Measurements from ENCODE around the gene SLC6A3.

SLC6A3 gene

DNA sequence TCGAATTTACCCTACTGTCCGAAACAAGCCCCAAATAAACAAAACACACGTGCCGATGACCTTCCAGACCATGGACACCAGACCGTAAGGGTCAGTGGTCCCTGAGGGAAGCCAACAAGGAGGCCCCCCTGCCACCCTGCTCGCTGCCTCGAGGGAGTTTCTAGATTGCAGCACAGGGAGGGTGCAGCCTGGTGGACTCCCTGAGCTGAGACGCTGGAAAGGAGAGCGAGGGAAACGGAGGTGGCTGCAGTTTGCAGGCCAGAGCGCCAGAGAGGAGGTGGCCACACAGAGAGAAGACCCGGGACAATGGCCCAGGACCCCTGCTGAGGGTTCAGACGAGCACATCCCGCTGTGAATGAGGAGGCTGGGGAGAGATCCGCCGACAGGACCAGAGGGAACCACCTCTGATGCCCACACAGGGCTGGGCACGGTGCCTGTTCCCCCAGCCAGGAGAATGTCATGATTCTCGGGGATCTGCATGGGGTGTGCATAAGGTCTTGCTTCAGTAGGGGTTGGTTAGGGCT is 48.9 kb downstream of the SLC6A3 start:
- Histone ChIP-seq H3K36me3 (ENCODE audit: control insufficient read depth, insufficient read depth, low read length) (no peaks in the 10 kb centered on the region), H3K9me3 (ENCODE audit: control insufficient read depth, low read length) (no peaks in the 10 kb centered on the region), H3K27ac (ENCODE audit: insufficient read depth, low read length, poor library complexity, severe bottlenecking) (no peak overlapping the region), H3K27me3 (replicated peaks; ENCODE audit: control insufficient read depth, insufficient read depth, low read length, poor library complexity, severe bottlenecking) (no peaks in the 10 kb centered on the region), H3K4me1 (ENCODE audit: control insufficient read depth, insufficient read depth, low read length, poor library complexity, severe bottlenecking) (no peaks in the 10 kb centered on the region), H3K4me3 (ENCODE audit: insufficient read depth, low read depth, low read length, poor library complexity, severe bottlenecking) (no peak overlapping the region)
- no peak for DNase-seq

- no peak for DNase-seq
- Histone ChIP-seq H3K27ac (ENCODE audit: insufficient read depth, low read length, poor library complexity, severe bottlenecking) (no peak overlapping the region), H3K9me3 (ENCODE audit: control insufficient read depth, low read length) (no peaks in the 10 kb centered on the region), H3K27me3 (replicated peaks; ENCODE audit: control insufficient read depth, insufficient read depth, low read length, poor library complexity, severe bottlenecking) (no peaks in the 10 kb centered on the region), H3K4me3 (ENCODE audit: insufficient read depth, low read depth, low read length, poor library complexity, severe bottlenecking) (no peak overlapping the region), H3K4me1 (ENCODE audit: control insufficient read depth, insufficient read depth, low read length, poor library complexity, severe bottlenecking) (no peaks in the 10 kb centered on the region), H3K36me3 (ENCODE audit: control insufficient read depth, insufficient read depth, low read length) (no peaks in the 10 kb centered on the region)
These were observed 50.1 kb downstream of the SLC6A3 start for GRCh38 chr5:1394881-1395860.

GRCh38 chr5:1393571-1394501 is 51.4 kb downstream of the SLC6A3 start:
- Histone ChIP-seq H3K36me3 (ENCODE audit: control insufficient read depth, insufficient read depth, low read length) (no peaks in the 10 kb centered on the region), H3K27me3 (replicated peaks; ENCODE audit: control insufficient read depth, insufficient read depth, low read length, poor library complexity, severe bottlenecking) (no peaks in the 10 kb centered on the region), H3K9me3 (ENCODE audit: control insufficient read depth, low read length) (no peaks in the 10 kb centered on the region), H3K4me3 (ENCODE audit: insufficient read depth, low read depth, low read length, poor library complexity, severe bottlenecking) (no peak overlapping the region), H3K4me1 (ENCODE audit: control insufficient read depth, insufficient read depth, low read length, poor library complexity, severe bottlenecking) (no peaks in the 10 kb centered on the region), H3K27ac (ENCODE audit: insufficient read depth, low read length, poor library complexity, severe bottlenecking) (no peak overlapping the region)
- no peak for DNase-seq

DNA sequence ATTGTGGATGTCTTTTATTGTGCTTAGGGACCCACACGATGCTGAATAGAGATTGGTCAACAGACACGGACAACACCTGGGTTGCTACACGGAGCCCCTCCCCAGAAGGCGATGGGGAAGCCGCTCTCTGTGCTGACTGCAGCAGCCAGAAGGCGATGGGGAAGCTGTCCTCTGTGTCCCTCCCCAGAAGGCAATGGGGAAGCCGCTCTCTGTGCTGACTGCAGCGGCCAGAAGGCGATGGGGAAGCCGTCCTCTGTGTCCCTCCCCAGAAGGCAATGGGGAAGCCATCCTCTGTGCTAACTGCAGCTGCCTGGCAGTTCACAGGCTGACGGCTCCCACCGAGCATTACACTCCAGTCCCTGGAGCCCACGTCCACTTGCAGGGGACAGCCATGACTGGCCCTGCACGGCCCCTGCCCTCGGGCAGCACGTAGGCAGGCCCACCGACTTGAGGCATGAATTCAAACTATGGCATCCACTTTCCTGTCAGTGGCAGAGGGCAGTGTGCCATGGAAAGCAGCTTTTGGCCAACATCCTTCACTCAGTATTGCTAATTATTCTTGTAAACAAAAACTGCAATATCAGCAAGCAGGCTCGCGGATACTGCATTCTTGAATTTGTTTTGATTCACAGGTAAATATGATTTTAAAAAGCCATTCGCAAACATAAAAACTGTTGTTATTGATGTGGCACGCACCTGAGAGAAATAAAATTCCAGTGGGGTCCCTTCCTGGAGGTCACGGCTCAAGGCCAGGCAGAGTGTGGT is 52.3 kb downstream of the SLC6A3 start:
- no peaks in the 10 kb centered on the region for H3K36me3 ChIP-seq (ENCODE audit: control insufficient read depth, insufficient read depth, low read length)
- no peak overlapping the region for H3K4me3 ChIP-seq (ENCODE audit: insufficient read depth, low read depth, low read length, poor library complexity, severe bottlenecking)
- no peaks in the 10 kb centered on the region for H3K4me1 ChIP-seq (ENCODE audit: control insufficient read depth, insufficient read depth, low read length, poor library complexity, severe bottlenecking)
- no peaks in the 10 kb centered on the region for H3K27me3 ChIP-seq (replicated peaks; ENCODE audit: control insufficient read depth, insufficient read depth, low read length, poor library complexity, severe bottlenecking)
- DNase-seq: no peak
- no peaks in the 10 kb centered on the region for H3K9me3 ChIP-seq (ENCODE audit: control insufficient read depth, low read length)
- no peak overlapping the region for H3K27ac ChIP-seq (ENCODE audit: insufficient read depth, low read length, poor library complexity, severe bottlenecking)

GRCh38 chr5:1392261-1392660 is 53.0 kb downstream of the SLC6A3 start:
- Histone ChIP-seq H3K4me3 (ENCODE audit: insufficient read depth, low read depth, low read length, poor library complexity, severe bottlenecking) (no peak overlapping the region), H3K9me3 (ENCODE audit: control insufficient read depth, low read length) (no peaks in the 10 kb centered on the region), H3K27ac (ENCODE audit: insufficient read depth, low read length, poor library complexity, severe bottlenecking) (no peak overlapping the region), H3K36me3 (ENCODE audit: control insufficient read depth, insufficient read depth, low read length) (no peaks in the 10 kb centered on the region), H3K4me1 (ENCODE audit: control insufficient read depth, insufficient read depth, low read length, poor library complexity, severe bottlenecking) (no peaks in the 10 kb centered on the region), H3K27me3 (replicated peaks; ENCODE audit: control insufficient read depth, insufficient read depth, low read length, poor library complexity, severe bottlenecking) (no peaks in the 10 kb centered on the region)
- DNase-seq: no peak

DNA sequence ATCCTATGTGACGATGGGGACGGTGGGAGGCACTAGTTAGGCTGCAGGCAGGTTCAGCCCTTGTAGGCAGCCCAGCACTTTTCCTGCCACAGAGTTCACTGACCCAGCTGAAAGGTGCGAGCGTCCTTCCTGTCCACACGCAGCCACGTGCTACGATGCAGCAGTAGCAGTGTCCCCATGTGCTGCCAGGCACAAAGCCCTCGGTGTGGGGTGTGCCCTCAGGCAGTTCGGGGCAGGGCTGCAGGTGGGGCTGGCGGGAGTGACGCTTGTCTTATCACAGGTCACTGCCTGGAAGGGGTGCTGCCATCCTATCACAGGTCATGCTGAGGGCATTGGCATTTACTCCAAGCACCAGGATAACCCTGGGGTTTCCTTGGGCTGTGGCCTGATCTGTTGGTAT is 53.5 kb downstream of the SLC6A3 start:
- Histone ChIP-seq H3K9me3 (ENCODE audit: control insufficient read depth, low read length) (no peaks in the 10 kb centered on the region), H3K36me3 (ENCODE audit: control insufficient read depth, insufficient read depth, low read length) (no peaks in the 10 kb centered on the region), H3K4me1 (ENCODE audit: control insufficient read depth, insufficient read depth, low read length, poor library complexity, severe bottlenecking) (peaks cover 5% of the 10 kb centered on the region), H3K27me3 (replicated peaks; ENCODE audit: control insufficient read depth, insufficient read depth, low read length, poor library complexity, severe bottlenecking) (no peaks in the 10 kb centered on the region), H3K4me3 (ENCODE audit: insufficient read depth, low read depth, low read length, poor library complexity, severe bottlenecking) (no peak overlapping the region), H3K27ac (ENCODE audit: insufficient read depth, low read length, poor library complexity, severe bottlenecking) (no peak overlapping the region)
- no peak for DNase-seq

DNA sequence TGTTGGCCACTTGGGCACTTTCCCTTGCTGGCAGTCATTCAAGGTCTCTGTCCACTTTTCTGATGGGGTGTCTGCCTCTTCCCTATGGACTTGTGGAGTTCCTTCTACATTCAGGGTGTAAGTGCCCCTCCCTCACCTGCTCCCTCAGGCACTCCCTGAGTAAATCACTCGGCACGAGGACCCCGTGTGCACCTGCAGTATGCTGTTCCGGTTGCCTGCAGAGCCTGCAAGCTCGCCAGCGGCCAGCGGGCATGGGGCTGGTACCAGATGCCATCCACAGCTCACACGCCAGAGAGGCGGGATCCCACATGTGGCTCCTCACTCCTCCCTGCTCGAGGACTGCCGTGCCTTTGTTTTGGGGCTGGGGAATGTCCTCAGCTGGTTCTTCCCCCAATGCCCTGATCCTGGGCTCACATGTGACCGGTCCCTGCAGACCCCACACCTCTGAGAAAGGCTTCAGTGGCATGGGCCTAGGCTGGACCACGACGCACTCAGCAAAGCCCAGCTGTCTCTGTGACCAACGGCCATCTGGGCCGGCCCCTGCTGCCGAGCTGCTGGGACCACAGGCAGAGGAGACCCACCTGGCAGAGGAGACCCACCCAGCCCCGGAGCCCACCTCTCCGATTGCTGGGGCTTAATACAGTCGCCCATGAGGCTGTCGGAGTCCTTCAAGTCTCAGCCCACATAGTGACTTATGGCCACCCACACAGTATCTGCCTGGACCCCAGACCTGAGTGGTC is 54.2 kb downstream of the SLC6A3 start:
- Histone ChIP-seq H3K27me3 (replicated peaks; ENCODE audit: control insufficient read depth, insufficient read depth, low read length, poor library complexity, severe bottlenecking) (no peaks in the 10 kb centered on the region), H3K4me3 (ENCODE audit: insufficient read depth, low read depth, low read length, poor library complexity, severe bottlenecking) (no peak overlapping the region), H3K27ac (ENCODE audit: insufficient read depth, low read length, poor library complexity, severe bottlenecking) (no peak overlapping the region), H3K36me3 (ENCODE audit: control insufficient read depth, insufficient read depth, low read length) (no peaks in the 10 kb centered on the region), H3K4me1 (ENCODE audit: control insufficient read depth, insufficient read depth, low read length, poor library complexity, severe bottlenecking) (peaks cover 11% of the 10 kb centered on the region), H3K9me3 (ENCODE audit: control insufficient read depth, low read length) (no peaks in the 10 kb centered on the region)
- no peak for DNase-seq

DNA sequence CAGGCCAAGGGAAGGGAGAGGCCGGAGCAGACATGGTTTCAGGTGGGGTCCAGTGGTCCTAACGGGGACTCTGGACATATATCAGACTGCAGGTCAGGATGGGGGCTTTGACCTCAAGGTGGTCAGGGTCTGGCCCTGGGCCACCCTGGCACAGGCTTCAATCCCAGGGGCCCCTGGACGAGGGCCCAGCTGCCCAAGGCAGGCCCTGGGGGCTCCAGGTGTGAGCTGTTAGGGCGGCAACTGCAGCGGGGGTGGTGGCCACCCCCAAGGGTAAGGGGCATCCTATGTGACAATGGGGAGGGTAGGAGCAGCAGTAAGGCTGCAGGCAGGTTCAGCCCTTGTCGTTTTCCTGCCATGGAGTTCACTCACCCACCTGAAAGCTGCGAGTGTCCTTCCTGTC is 54.9 kb downstream of the SLC6A3 start:
- Histone ChIP-seq H3K27me3 (replicated peaks; ENCODE audit: control insufficient read depth, insufficient read depth, low read length, poor library complexity, severe bottlenecking) (no peaks in the 10 kb centered on the region), H3K4me3 (ENCODE audit: insufficient read depth, low read depth, low read length, poor library complexity, severe bottlenecking) (no peak overlapping the region), H3K4me1 (ENCODE audit: control insufficient read depth, insufficient read depth, low read length, poor library complexity, severe bottlenecking) (peaks cover 18% of the 10 kb centered on the region), H3K9me3 (ENCODE audit: control insufficient read depth, low read length) (no peaks in the 10 kb centered on the region), H3K27ac (ENCODE audit: insufficient read depth, low read length, poor library complexity, severe bottlenecking) (no peak overlapping the region), H3K36me3 (ENCODE audit: control insufficient read depth, insufficient read depth, low read length) (no peaks in the 10 kb centered on the region)
- DNase-seq: no peak

GRCh38 chr5:1388383-1388967 is 56.8 kb downstream of the SLC6A3 start:
- no peak overlapping the region for H3K27ac ChIP-seq (ENCODE audit: insufficient read depth, low read length, poor library complexity, severe bottlenecking)
- no peak for DNase-seq
- no peaks in the 10 kb centered on the region for H3K9me3 ChIP-seq (ENCODE audit: control insufficient read depth, low read length)
- H3K27me3 ChIP-seq (replicated peaks; ENCODE audit: control insufficient read depth, insufficient read depth, low read length, poor library complexity, severe bottlenecking): no peaks in the 10 kb centered on the region
- peaks cover 20% of the 10 kb centered on the region for H3K4me1 ChIP-seq (ENCODE audit: control insufficient read depth, insufficient read depth, low read length, poor library complexity, severe bottlenecking)
- no peak overlapping the region for H3K4me3 ChIP-seq (ENCODE audit: insufficient read depth, low read depth, low read length, poor library complexity, severe bottlenecking)
- H3K36me3 ChIP-seq (ENCODE audit: control insufficient read depth, insufficient read depth, low read length): no peaks in the 10 kb centered on the region
